SIG-M5 treated with dmso at 0.1 percent for 504 hours (cell line): ENCODE results near the gene CRNKL1.

ENCODE experiments used
- DNase-seq: peaks from one replicate; lab custom pipeline; 2025; ENCODE audit not compliant: unreplicated experiment; lab: John Stamatoyannopoulos, UW

CRNKL1 gene

GRCh38 chr20:20063941-20064702, 11.9 kb upstream of the CRNKL1 start:
- DNase-seq, result no peak

- no peak for DNase-seq
Measured at GRCh38 chr20:20060234-20060998, 8.2 kb upstream of the CRNKL1 start.

- DNase-seq, result no peak
Measured at GRCh38 chr20:20051767-20052073, 546 bp downstream of the CRNKL1 start.

- DNase-seq, result no peak
Measured at GRCh38 chr20:20039752-20040387, 12.4 kb downstream of the CRNKL1 start.

DNA sequence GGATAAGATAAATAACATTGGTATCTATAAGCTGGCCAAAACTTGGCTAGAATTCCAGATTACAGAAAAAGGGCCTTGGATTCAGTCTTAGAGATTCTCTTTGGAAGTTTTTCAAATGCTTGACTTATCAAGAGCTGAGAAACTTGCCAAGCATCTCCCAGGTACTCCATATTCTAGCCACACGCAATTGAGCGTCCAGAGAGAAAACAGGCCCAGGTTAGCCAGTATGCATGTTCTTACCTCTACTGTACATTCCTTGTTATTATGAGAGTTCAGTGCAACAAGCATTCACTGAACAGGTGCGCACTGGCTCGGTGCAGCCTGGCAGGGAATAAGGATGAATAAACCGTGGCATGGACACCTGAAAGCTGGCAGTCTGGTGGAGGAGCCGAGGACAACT, 13.7 kb downstream of the CRNKL1 start:
- DNase-seq, result no peak

- no peak for DNase-seq
Measured at GRCh38 chr20:20037960-20038359, 14.3 kb downstream of the CRNKL1 start.

GRCh38 chr20:20036756-20037155, 15.5 kb downstream of the CRNKL1 start:
- DNase-seq, result no peak

GRCh38 chr20:20034486-20034885, 17.8 kb downstream of the CRNKL1 start:
- DNase-seq, result no peak

GRCh38 chr20:20031790-20032189, 20.5 kb downstream of the CRNKL1 start:
- DNase-seq, result no peak

- DNase-seq, result no peak
Measured at GRCh38 chr20:20027284-20027683, 25.0 kb downstream of the CRNKL1 start.

GRCh38 chr20:20024942-20025341, 27.3 kb downstream of the CRNKL1 start:
- DNase-seq, result no peak

- no peak for DNase-seq
Measured at GRCh38 chr20:20023395-20023794, 28.9 kb downstream of the CRNKL1 start.

DNA sequence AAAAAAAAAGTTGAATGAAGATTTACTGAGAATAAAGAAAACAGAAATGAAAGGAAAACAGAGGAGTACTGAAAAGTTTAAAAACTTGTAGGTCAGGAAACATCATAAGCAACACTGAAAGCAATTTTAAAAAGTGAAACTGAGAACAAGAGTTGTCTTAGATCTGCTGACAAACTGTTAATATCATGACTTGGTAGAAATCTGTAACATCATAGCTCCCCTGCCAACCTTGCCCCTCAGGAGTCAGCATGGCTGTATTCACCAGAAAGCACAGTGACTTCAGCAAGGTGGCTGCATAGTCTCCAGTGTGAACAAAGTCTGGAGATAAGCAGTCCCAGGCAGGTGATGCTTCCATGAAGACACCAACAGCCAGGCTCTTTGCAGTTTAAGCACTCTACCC, 29.8 kb downstream of the CRNKL1 start:
- no peak for DNase-seq

GRCh38 chr20:20021835-20022234, 30.4 kb downstream of the CRNKL1 start:
- DNase-seq, result no peak

DNA sequence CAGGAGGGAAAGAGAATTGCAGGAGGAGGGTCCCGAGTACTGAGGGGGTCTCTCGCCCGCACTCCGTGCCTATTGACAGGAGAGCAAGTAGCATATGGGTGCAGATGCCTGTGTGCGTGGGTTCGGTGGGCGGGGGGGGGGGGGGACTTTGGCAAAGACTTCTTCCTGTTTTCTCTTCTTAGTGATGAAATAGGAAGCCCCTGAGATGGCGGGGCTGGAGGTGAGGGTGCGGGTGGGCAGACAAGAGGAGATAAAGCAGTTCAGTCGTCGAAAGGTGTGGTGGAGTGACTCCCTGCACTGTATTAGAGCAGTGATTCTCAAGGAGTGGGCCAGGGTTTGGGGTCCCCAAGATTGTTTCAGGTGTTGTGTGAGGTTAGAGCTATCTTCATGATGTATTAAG, 31.4 kb downstream of the CRNKL1 start:
- DNase-seq, result peak; percentile 13

- no peak for DNase-seq
Measured at GRCh38 chr20:20019123-20019522, 33.1 kb downstream of the CRNKL1 start.

DNA sequence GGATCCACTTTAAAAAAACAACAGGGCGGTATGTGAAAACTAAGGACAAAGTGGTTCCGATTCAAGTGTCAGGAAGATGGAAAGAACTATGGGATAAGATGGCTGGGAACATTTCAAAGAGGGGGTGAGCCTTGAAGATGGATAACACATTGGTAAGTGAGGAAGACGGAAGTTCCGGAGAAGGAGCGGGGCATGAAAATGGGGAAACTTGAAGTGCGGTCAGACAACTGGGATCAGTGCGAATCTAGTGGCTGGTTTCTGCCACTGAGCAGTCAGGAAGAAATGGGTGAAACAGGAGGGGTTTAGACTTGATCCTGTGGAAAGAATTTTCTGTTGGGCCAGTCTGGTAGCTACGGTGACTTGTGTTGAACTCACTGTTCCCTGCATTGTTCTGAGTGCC, 33.9 kb downstream of the CRNKL1 start:
- DNase-seq, result peak; percentile 58

DNA sequence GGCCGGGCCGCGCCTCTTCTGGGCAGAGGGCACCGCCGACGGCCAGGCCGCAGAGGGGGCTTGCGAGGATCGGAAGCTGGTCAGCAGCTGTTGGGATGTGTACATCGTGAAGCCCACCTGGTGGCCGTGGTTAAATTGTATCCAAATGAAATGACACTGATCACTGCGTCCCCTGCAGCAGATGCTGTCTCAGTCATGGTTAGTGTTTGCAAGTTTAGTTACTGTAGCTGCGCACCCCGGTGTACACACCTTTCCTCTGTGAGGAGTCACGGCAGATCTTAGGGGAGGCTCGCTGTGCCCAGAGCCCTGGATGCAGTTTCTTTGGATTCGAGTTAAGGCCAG, 34.5 kb downstream of the CRNKL1 start:
- peak; percentile 17 for DNase-seq

DNA sequence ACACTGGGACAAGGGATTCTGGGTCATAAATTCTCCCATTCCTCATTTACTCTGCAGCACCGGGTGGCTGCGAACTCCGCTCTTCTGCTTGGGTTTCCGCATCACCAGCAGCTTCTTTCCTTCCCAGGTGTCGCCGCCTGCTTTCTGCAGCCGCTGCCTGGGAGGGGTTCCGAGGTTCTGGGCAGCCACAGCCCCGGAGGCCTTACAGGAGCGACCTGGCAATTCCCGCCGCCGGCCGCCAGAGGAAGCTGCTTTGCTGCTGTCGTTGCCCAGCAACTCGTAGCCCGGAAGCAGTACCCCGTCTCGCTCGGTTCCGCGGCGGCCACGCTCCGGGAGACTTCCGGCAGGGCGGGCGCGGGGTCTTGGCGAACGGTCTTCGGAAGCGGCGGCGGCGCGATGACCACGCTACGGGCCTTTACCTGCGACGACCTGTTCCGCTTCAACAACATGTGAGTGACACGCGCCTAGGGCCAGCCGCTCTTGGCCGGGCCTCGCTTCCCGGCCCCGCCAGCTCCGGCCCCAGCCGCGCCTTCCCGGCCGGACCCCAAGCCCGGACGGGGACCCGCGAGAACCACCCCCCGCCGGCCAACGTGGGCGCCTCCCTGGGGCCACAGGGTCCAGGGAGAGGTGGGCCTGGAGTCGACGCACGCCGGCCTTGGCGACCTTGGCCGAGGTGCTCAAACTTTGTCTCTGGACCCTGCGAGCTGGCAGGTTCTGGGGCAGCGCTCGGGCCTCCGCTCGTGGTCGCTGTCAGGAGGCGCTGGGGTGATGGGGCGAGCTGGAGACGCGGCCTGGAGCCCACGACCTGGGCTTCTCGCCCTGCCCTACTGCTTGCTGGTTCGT, 35.0 kb downstream of the CRNKL1 start, which contains the start of gene NAA20:
NAA20 (plus strand) TSS at position 362 of the 843 bp plus-strand sequence; CDS start at position 397, 35 bp downstream.
- DNase-seq, result peak; percentile 95

GRCh38 chr20:20014659-20015058, 37.6 kb downstream of the CRNKL1 start:
- peak; percentile 32 for DNase-seq

- no peak for DNase-seq
Measured at GRCh38 chr20:20012541-20012940, 39.7 kb downstream of the CRNKL1 start.
